BLaER1 treated with 17β-estradiol and CSF1 and Interleukin-3, amounts not matched to agents 10 nM and 100 nM (cell line): Measurements from ENCODE around the gene GLIS1.

ENCODE experiments used
- H3K27ac ChIP-seq, 11 experiments: shearing (Covaris generic); formaldehyde crosslinking; 2 replicates each; pipeline ENCODE4 v1.8.1; 2022
- H3K27me3 ChIP-seq, 11 experiments: shearing (Covaris generic); formaldehyde crosslinking; 2 replicates each; pipeline ENCODE4 v1.8.1; 2022
- H3K36me3 ChIP-seq, 11 experiments: shearing (Covaris generic); formaldehyde crosslinking; 2 replicates each; pipeline ENCODE4 v1.8.1; 2022
- H3K4me1 ChIP-seq, 10 experiments: shearing (Covaris generic); formaldehyde crosslinking; 2 replicates each; pipeline ENCODE4 v1.8.1; 2022
- H3K4me2 ChIP-seq, 11 experiments: shearing (Covaris generic); formaldehyde crosslinking; 2 replicates each; pipeline ENCODE4 v1.8.1; 2022
- H3K4me3 ChIP-seq, 10 experiments: shearing (Covaris generic); formaldehyde crosslinking; 2 replicates each; pipeline ENCODE4 v1.8.1; 2022
- H3K9ac ChIP-seq, 11 experiments: shearing (Covaris generic); formaldehyde crosslinking; 2 replicates each; pipeline ENCODE4 v1.8.1; 2022
- H3K9me3 ChIP-seq, 11 experiments: shearing (Covaris generic); formaldehyde crosslinking; replicated peaks in 1 of 11; 2 replicates each; pipeline ENCODE4 v1.8.1; 2022
- H4K20me1 ChIP-seq, 11 experiments: shearing (Covaris generic); formaldehyde crosslinking; 2 replicates each; pipeline ENCODE4 v1.8.1; 2022
- Cebpa-rat ChIP-seq, 11 experiments: shearing (Covaris generic); IDR thresholded peaks; 2 replicates each; pipeline ENCODE4 v1.8.1; 2022

Gene GLIS1

GRCh38 chr1:53462193-53462592 lies 276.8 kb downstream of the GLIS1 start:
- H3K4me3 ChIP-seq = no peak overlapping the region

GRCh38 chr1:53461323-53462044 lies 277.5 kb downstream of the GLIS1 start:
- TF ChIP-seq Cebpa-rat (IDR thresholded peaks at IDR 0.05) = no peak
- Histone ChIP-seq H3K9me3 (0 out of 22 replicates have a peak, but pooled peaks cover 0 to 3% (median 0%) of the 10 kb centered on the region in 11 experiments), H3K27ac (no peak overlapping the region), H3K4me2 (no peak overlapping the region), H3K27me3 (no peaks in the 10 kb centered on the region), H3K36me3 (no peaks in the 10 kb centered on the region), H3K9ac (no peak overlapping the region), H3K4me1 (no peaks in the 10 kb centered on the region), H3K4me3 (no peak overlapping the region), H4K20me1 (no peaks in the 10 kb centered on the region)

More at GRCh38 chr1:53462193-53462592, 276.8 kb downstream of the GLIS1 start:
- H3K27ac ChIP-seq = no peak overlapping the region
- TF ChIP-seq Cebpa-rat (IDR thresholded peaks at IDR 0.05) = no peak
- no peaks in the 10 kb centered on the region for H4K20me1 ChIP-seq
- peaks cover under 1 to 3% (median 2%) of the 10 kb centered on the region in 10 experiments; a peak in 16 of 20 replicates for H3K4me1 ChIP-seq
- H3K9me3 ChIP-seq = 0 out of 22 replicates have a peak, but pooled peaks cover 0 to 3% (median 0%) of the 10 kb centered on the region in 11 experiments
- H3K4me2 ChIP-seq = no peak overlapping the region
- H3K27me3 ChIP-seq = no peaks in the 10 kb centered on the region
- H3K36me3 ChIP-seq = no peaks in the 10 kb centered on the region
- H3K9ac ChIP-seq = no peak overlapping the region

GRCh38 chr1:53460666-53461322 lies 278.2 kb downstream of the GLIS1 start:
- H3K4me1 ChIP-seq = peaks cover 0 to 1% (median 0%) of the 10 kb centered on the region in 10 experiments; a peak in 2 of 20 replicates
- no peaks in the 10 kb centered on the region for H3K27me3 ChIP-seq
- no peaks in the 10 kb centered on the region for H3K36me3 ChIP-seq
- H3K9ac ChIP-seq = no peak overlapping the region
- no peak for TF ChIP-seq Cebpa-rat (IDR thresholded peaks at IDR 0.05)
- H3K27ac ChIP-seq = no peak overlapping the region
- H4K20me1 ChIP-seq = no peaks in the 10 kb centered on the region
- H3K4me3 ChIP-seq = no peak overlapping the region
- no peak overlapping the region for H3K4me2 ChIP-seq
- H3K9me3 ChIP-seq = 0 out of 22 replicates have a peak, but pooled peaks cover 0 to 3% (median 0%) of the 10 kb centered on the region in 11 experiments

GRCh38 chr1:53460211-53460634 lies 278.7 kb downstream of the GLIS1 start:
- H3K27me3 ChIP-seq = no peaks in the 10 kb centered on the region
- no peaks in the 10 kb centered on the region for H3K36me3 ChIP-seq
- H3K27ac ChIP-seq = no peak overlapping the region
- no peak overlapping the region for H3K4me2 ChIP-seq
- no peak overlapping the region for H3K4me3 ChIP-seq
- 0 out of 22 replicates have a peak, but pooled peaks cover 0 to 3% (median 0%) of the 10 kb centered on the region in 11 experiments for H3K9me3 ChIP-seq
- no peak overlapping the region for H3K9ac ChIP-seq
- H3K4me1 ChIP-seq = peaks cover 0 to 4% (median 0%) of the 10 kb centered on the region in 10 experiments; a peak in 2 of 20 replicates
- H4K20me1 ChIP-seq = no peaks in the 10 kb centered on the region
- no peak for TF ChIP-seq Cebpa-rat (IDR thresholded peaks at IDR 0.05)

- TF ChIP-seq Cebpa-rat (IDR thresholded peaks at IDR 0.05) = no peak
- Histone ChIP-seq H3K4me2 (no peak within 1 kb of the TSS), H3K27ac (no peak within 1 kb of the TSS), H3K4me1 (peaks cover 0 to 4% (median 0%) of the 10 kb centered on the region in 10 experiments; a peak in 2 of 20 replicates), H3K9ac (no peak within 1 kb of the TSS), H3K36me3 (no peaks in the 10 kb centered on the region), H3K27me3 (no peaks in the 10 kb centered on the region), H4K20me1 (no peaks in the 10 kb centered on the region), H3K4me3 (no peak within 1 kb of the TSS), H3K9me3 (0 out of 22 replicates have a peak, but pooled peaks cover 0 to 3% (median 0%) of the 10 kb centered on the region in 11 experiments)
Observed at GRCh38 chr1:53459321-53460175, 279.4 kb downstream of the GLIS1 start, which contains the start of gene DMRTB1. Gene DMRTB1, plus strand, starts transcription at chr1:53459399. Its CDS starts 55 bp downstream, at chr1:53459454.

GRCh38 chr1:53458634-53459033 lies 280.3 kb downstream of the GLIS1 start:
- Histone ChIP-seq H3K9me3 (0 out of 22 replicates have a peak, but pooled peaks cover 0 to 3% (median 0%) of the 10 kb centered on the region in 11 experiments), H3K4me3 (no peak overlapping the region), H3K4me2 (no peak overlapping the region), H3K27me3 (no peaks in the 10 kb centered on the region), H3K4me1 (peaks cover 0 to 4% (median 0%) of the 10 kb centered on the region in 10 experiments; a peak in 2 of 20 replicates), H4K20me1 (no peaks in the 10 kb centered on the region), H3K9ac (no peak overlapping the region), H3K36me3 (no peaks in the 10 kb centered on the region), H3K27ac (no peak overlapping the region)
- TF ChIP-seq Cebpa-rat (IDR thresholded peaks at IDR 0.05) = no peak
